HepG2 (cell line): ENCODE data around the gene PTCRA. TPM values are rescaled to one million over a fixed set of nuclear protein-coding genes. Genes with fewer than 3 reads are reported as not detected.

Experiments
- AFF4 ChIP-seq: sonication (generic); formaldehyde crosslinking; IDR thresholded peaks from 2 replicates; pipeline ENCODE4 v1.4.0; 2020; ENCODE audit warnings: missing genetic modification reagents
- BCL6 ChIP-seq: IDR thresholded peaks from 2 replicates; pipeline ENCODE4 v1.6.1; 2016; ENCODE audit warnings: missing genetic modification reagents, missing compliant biosample characterization
- GTF3A ChIP-seq: sonication (generic); formaldehyde crosslinking; conservative IDR thresholded peaks from 2 replicates; pipeline ENCODE4 v1.4.0; 2020; ENCODE audit warnings: mild to moderate bottlenecking, missing genetic modification reagents
- HNRNPUL1 ChIP-seq: fragments of 200-400 bp; formaldehyde crosslinking; IDR thresholded peaks from 2 replicates; pipeline ENCODE4 v1.6.1; 2017; ENCODE audit warnings: low read depth, mild to moderate bottlenecking, low read length, moderate library complexity
- NFYB ChIP-seq: sonication (generic); formaldehyde crosslinking; IDR thresholded peaks from 2 replicates; pipeline ENCODE4 v1.4.0; 2020; ENCODE audit warnings: missing genetic modification reagents
- POLR2AphosphoS2 ChIP-seq: IDR thresholded peaks from 2 replicates; pipeline ENCODE4 v1.6.1; 2011; ENCODE audit warnings: low read depth, low read length, improper control_type of control experiment
- RBFOX2 ChIP-seq: fragments of 200-400 bp; formaldehyde crosslinking; IDR thresholded peaks from 2 replicates; pipeline ENCODE4 v1.6.1; 2017; ENCODE audit warnings: low read depth, mild to moderate bottlenecking, low read length
- SP140L ChIP-seq: sonication (generic); formaldehyde crosslinking; IDR thresholded peaks from 2 replicates; pipeline ENCODE4 v1.4.0; 2020; ENCODE audit warnings: missing genetic modification reagents, borderline replicate concordance
- STAT6 ChIP-seq: sonication (generic); formaldehyde crosslinking; IDR thresholded peaks from 2 replicates; pipeline ENCODE4 v1.4.0; 2020; ENCODE audit warnings: missing genetic modification reagents, mild to moderate bottlenecking, borderline replicate concordance
- THRA ChIP-seq: sonication (generic); formaldehyde crosslinking; IDR thresholded peaks from 2 replicates; pipeline ENCODE4 v1.4.0; 2020; ENCODE audit warnings: missing genetic modification reagents, borderline replicate concordance
- ZNF230 ChIP-seq: sonication (generic); formaldehyde crosslinking; IDR thresholded peaks from 2 replicates; pipeline ENCODE4 v1.4.0; 2020; ENCODE audit warnings: mild to moderate bottlenecking, missing genetic modification reagents
- ZNF30 ChIP-seq: sonication (generic); formaldehyde crosslinking; IDR thresholded peaks from 2 replicates; pipeline ENCODE4 v1.5.0; 2020; ENCODE audit warnings: mild to moderate bottlenecking, missing genetic modification reagents
- ZNF503 ChIP-seq: sonication (generic); formaldehyde crosslinking; IDR thresholded peaks from 2 replicates; pipeline ENCODE4 v1.4.0; 2020; ENCODE audit warnings: missing genetic modification reagents
- ZNF720 ChIP-seq: sonication (generic); formaldehyde crosslinking; IDR thresholded peaks from 2 replicates; pipeline ENCODE4 v1.4.0; 2020; ENCODE audit warnings: missing genetic modification reagents
- polyA plus RNA-seq, 8 experiments: library from polyadenylated mRNA; depleted of rRNA in 3 of 8; stranded (reverse) in 7 of 8; unstranded in 1 of 8; fragments of >200 nt; fragmentation: Illumina TruSeq in 4 of 8; extraction: Trizol in 4 of 8; gene quantifications; 2 replicates each; pipeline versions ENCODE4 v1.2.1 to v1.2.3, GENCODE V29; 2011 to 2016; ENCODE audit warnings: low read depth in 4 of 8, missing spikeins in 1 of 8, mixed read lengths in 1 of 8; ENCODE audit not compliant: insufficient read depth in 1 of 8
- total RNA-seq, 5 experiments: library from RNA; depleted of rRNA; stranded (reverse); fragments of >200 nt; fragmentation: Illumina TruSeq; extraction: Trizol; gene quantifications; 2 replicates each; pipeline ENCODE4 v1.2.3, GENCODE V29; 2016; ENCODE audit warnings: low read depth in 1 of 5

Gene PTCRA
- total and polyA plus RNA-seq, 2 of the 13 experiments (the other 11 are each of a cell fraction or from before 2014, with no cell fraction given): not detected

- TF ChIP-seq RBFOX2 (peak; percentile 94), ZNF720 (CRISPR knock-in tag) (no peak), THRA (peak; percentile 52; the same call in 1 of the 2 replicates), AFF4 (no peak), NFYB (peak; percentile 99), STAT6 (CRISPR knock-in tag) (peak; percentile 95), ZNF30 (peak; percentile 95), ZNF503 (CRISPR knock-in tag) (peak; percentile 86), SP140L (CRISPR knock-in tag) (peak; percentile 89; the same call in 1 of the 2 replicates), HNRNPUL1 (no peak), GTF3A (CRISPR knock-in tag) (0 out of 2 replicates have a peak, but pooled peaks have one; percentile 58), ZNF230 (CRISPR knock-in tag) (peak; percentile 100), POLR2AphosphoS2 (no peak), BCL6 (CRISPR knock-in tag) (peak; percentile 43)
Measured at GRCh38 chr6:42928986-42929820, 13.3 kb downstream of the PTCRA start, which contains the start of gene CNPY3 (continued).
